GM23248 (cell line): ENCODE results near the gene PPP1R2C.

Source experiments
- EZH2 ChIP-seq: fragments of 200-600 bp; sonication (generic); IDR thresholded peaks from 2 replicates; pipeline ENCODE4 v1.6.1; 2018; ENCODE audit warnings: antibody characterized with exemption, mild to moderate bottlenecking; ENCODE audit not compliant: insufficient read depth, poor library complexity, severe bottlenecking
- EZH2phosphoT487 ChIP-seq: fragments of 200-600 bp; sonication (generic); IDR thresholded peaks from 2 replicates; pipeline ENCODE4 v1.6.1; 2018; ENCODE audit warnings: antibody characterized with exemption, moderate library complexity, mild to moderate bottlenecking, low read depth; ENCODE audit not compliant: insufficient read depth

- no peak for TF ChIP-seq EZH2
- TF ChIP-seq EZH2phosphoT487: no peak
Observed at GRCh38 chrX:42735250-42735649, 42.7 kb downstream of the PPP1R2C start.
